Measurements from ENCODE around the gene NOS2.
"Not testable (repeated sequence)": the region's sequence is repeated elsewhere in the genome, so short reads cannot be mapped to it uniquely, and the experiment has no call there.

Gene NOS2

DNA sequence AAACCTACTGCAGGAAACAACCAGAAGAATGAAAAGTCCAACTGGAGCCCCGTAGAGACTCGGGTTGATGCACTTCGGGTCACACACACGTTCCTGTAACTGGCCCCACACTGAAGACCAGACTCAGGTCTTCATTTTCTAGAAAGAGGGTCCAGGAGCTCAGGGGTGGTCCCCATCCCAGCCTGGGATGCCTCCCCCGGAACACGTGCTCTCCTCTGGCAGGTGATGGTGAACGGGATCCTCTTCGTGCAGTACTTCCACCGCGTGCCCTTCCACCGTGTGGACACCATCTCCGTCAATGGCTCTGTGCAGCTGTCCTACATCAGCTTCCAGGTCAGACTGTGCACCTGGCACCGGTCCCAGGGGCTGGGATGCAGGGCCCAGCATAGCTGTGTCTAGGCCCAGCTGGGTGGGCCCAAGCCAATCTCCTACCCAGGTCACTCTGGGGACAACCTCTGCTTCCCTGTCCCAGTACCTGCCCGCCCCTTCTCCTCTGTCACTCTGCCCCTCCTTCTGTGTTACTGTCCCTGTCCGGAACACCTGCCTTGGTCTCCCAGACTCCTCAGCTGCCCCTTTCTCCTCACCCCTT lies 50.7 kb downstream of the NOS2 start:
- H3K27me3 Mint-ChIP-seq (ENCODE audit: low read depth); H3K4me1 Mint-ChIP-seq (ENCODE audit: low read depth); H3K27ac Mint-ChIP-seq; H3K9me3 Mint-ChIP-seq; H3K36me3 Mint-ChIP-seq (ENCODE audit: low read depth); H3K4me3 Mint-ChIP-seq; DNase-seq (ENCODE audit: low spot score): not testable (repeated sequence)

- Mint-ChIP-seq H3K27ac (no peak overlapping the region), H3K27me3 (ENCODE audit: low read depth) (no peaks in the 10 kb centered on the region), H3K36me3 (ENCODE audit: low read depth) (no peaks in the 10 kb centered on the region), H3K4me3 (no peak overlapping the region), H3K4me1 (ENCODE audit: low read depth) (no peaks in the 10 kb centered on the region), H3K9me3 (no peaks in the 10 kb centered on the region)
- no peak for DNase-seq (ENCODE audit: low spot score)
These were observed 51.9 kb downstream of the NOS2 start for GRCh38 chr17:27748360-27748825.

GRCh38 chr17:27747462-27748359 lies 52.6 kb downstream of the NOS2 start:
- H3K4me1 Mint-ChIP-seq (ENCODE audit: low read depth): no peaks in the 10 kb centered on the region
- no peak for DNase-seq (ENCODE audit: low spot score)
- H3K27me3 Mint-ChIP-seq (ENCODE audit: low read depth): no peaks in the 10 kb centered on the region
- no peaks in the 10 kb centered on the region for H3K36me3 Mint-ChIP-seq (ENCODE audit: low read depth)
- no peaks in the 10 kb centered on the region for H3K9me3 Mint-ChIP-seq
- H3K27ac Mint-ChIP-seq: no peak overlapping the region
- no peak overlapping the region for H3K4me3 Mint-ChIP-seq

DNA sequence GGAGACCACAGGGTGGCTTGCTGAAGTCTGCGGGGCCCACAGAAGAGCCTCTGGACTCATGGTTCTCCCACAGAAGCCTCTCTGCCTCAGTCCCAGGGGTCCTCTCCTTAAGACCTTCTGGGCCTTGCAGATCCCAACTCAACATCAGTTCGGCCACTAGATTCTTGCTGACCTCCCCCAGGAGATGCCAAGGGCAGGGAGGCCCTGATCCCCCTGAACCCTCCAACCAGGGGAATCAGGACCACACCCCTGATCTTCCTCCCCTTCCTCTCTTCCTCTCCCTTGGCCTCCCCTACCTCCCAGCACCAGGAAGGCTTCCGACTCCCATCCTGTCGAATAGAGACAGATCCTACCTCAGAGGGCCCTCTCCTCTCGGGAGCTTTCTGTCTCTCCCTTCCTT lies 53.4 kb downstream of the NOS2 start:
- no peak overlapping the region for H3K4me3 Mint-ChIP-seq
- H3K27ac Mint-ChIP-seq: no peak overlapping the region
- DNase-seq (ENCODE audit: low spot score): no peak
- no peaks in the 10 kb centered on the region for H3K9me3 Mint-ChIP-seq
- H3K36me3 Mint-ChIP-seq (ENCODE audit: low read depth): no peaks in the 10 kb centered on the region
- H3K4me1 Mint-ChIP-seq (ENCODE audit: low read depth): no peaks in the 10 kb centered on the region
- H3K27me3 Mint-ChIP-seq (ENCODE audit: low read depth): no peaks in the 10 kb centered on the region

GRCh38 chr17:27746320-27746719 lies 54.0 kb downstream of the NOS2 start:
- not testable (repeated sequence) for H3K9me3 Mint-ChIP-seq; H3K27me3 Mint-ChIP-seq (ENCODE audit: low read depth); H3K27ac Mint-ChIP-seq; H3K4me1 Mint-ChIP-seq (ENCODE audit: low read depth); DNase-seq (ENCODE audit: low spot score); H3K36me3 Mint-ChIP-seq (ENCODE audit: low read depth); H3K4me3 Mint-ChIP-seq

GRCh38 chr17:27745207-27745830 lies 55.0 kb downstream of the NOS2 start:
- H3K36me3 Mint-ChIP-seq (ENCODE audit: low read depth); H3K27ac Mint-ChIP-seq; DNase-seq (ENCODE audit: low spot score); H3K4me1 Mint-ChIP-seq (ENCODE audit: low read depth); H3K9me3 Mint-ChIP-seq; H3K27me3 Mint-ChIP-seq (ENCODE audit: low read depth); H3K4me3 Mint-ChIP-seq: not testable (repeated sequence)

DNA sequence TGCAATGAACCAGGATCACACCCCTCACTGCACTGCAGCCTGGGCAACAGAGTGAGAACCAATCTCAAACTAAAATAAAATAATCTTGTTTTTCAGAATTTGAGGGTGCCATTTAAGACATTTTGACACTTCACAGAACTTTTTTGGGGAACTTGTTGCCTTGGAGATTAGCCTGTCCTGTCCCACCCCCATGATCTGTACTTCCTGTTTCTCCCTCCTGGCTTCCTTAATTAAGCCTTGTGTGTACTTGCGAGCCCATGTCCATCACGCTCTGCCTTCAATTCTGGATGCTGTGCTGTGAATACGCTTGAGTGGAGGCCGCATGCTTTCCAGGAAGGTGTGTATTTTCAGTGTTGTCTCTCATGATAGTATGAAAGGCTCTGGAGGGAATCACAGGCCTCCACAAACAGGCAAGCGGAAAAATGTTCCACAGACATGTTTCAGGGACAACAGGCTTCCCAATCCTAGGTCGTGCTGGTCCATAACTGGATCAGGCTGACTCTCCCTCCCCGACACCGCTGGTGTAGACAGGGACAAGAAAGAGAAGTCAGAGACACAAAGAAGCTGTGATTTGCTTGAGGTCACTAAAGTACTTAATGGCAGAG lies 56.9 kb downstream of the NOS2 start:
- no peaks in the 10 kb centered on the region for H3K9me3 Mint-ChIP-seq
- H3K4me3 Mint-ChIP-seq: no peak overlapping the region
- H3K36me3 Mint-ChIP-seq (ENCODE audit: low read depth): no peaks in the 10 kb centered on the region
- no peaks in the 10 kb centered on the region for H3K4me1 Mint-ChIP-seq (ENCODE audit: low read depth)
- H3K27ac Mint-ChIP-seq: no peak overlapping the region
- H3K27me3 Mint-ChIP-seq (ENCODE audit: low read depth): no peaks in the 10 kb centered on the region
- no peak for DNase-seq (ENCODE audit: low spot score)

- no peak overlapping the region for H3K27ac Mint-ChIP-seq
- H3K4me1 Mint-ChIP-seq (ENCODE audit: low read depth): no peaks in the 10 kb centered on the region
- no peak for DNase-seq (ENCODE audit: low spot score)
These were observed 58.3 kb downstream of the NOS2 start for GRCh38 chr17:27741971-27742575.

DNA sequence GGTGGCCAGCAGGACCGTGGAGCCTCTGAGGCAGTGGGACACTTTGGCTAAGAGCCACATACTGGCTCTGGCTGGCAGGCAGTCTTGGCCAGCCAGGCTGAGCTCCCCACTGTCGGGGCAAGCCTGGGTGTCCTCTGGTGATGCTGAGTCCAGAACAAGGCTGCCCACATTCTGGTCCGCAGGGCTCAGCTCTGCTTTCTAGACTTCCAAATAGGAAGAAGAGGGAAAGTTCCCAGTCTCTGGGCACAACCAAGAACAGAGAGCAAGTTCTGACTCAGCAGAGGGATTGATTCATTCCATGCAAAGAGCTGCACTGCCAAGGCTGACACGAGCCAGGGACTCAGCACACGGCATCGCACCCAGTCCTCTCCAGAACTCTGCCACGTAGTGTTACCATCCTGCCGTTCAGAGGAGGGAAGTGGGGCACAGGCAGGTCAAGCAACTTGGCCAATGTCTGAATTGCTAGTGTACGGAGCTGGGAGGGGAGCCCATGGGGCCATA lies 58.9 kb downstream of the NOS2 start:
- H3K27me3 Mint-ChIP-seq (ENCODE audit: low read depth): peaks cover 4% of the 10 kb centered on the region
- no peaks in the 10 kb centered on the region for H3K9me3 Mint-ChIP-seq
- no peak overlapping the region for H3K4me3 Mint-ChIP-seq
- no peaks in the 10 kb centered on the region for H3K36me3 Mint-ChIP-seq (ENCODE audit: low read depth)
- DNase-seq (ENCODE audit: low spot score): no peak
- no peak overlapping the region for H3K27ac Mint-ChIP-seq
- H3K4me1 Mint-ChIP-seq (ENCODE audit: low read depth): no peaks in the 10 kb centered on the region

More at GRCh38 chr17:27741971-27742575, 58.3 kb downstream of the NOS2 start:
- Mint-ChIP-seq H3K36me3 (ENCODE audit: low read depth) (no peaks in the 10 kb centered on the region), H3K27me3 (ENCODE audit: low read depth) (peaks cover 4% of the 10 kb centered on the region), H3K9me3 (no peaks in the 10 kb centered on the region), H3K4me3 (no peak overlapping the region)

- H3K27me3 Mint-ChIP-seq (ENCODE audit: low read depth); H3K4me3 Mint-ChIP-seq; H3K4me1 Mint-ChIP-seq (ENCODE audit: low read depth); H3K27ac Mint-ChIP-seq; H3K9me3 Mint-ChIP-seq; H3K36me3 Mint-ChIP-seq (ENCODE audit: low read depth); DNase-seq (ENCODE audit: low spot score): not testable (repeated sequence)
These were observed 59.8 kb downstream of the NOS2 start for GRCh38 chr17:27740541-27740940.

- Mint-ChIP-seq H3K4me3 (no peak overlapping the region), H3K27me3 (ENCODE audit: low read depth) (peaks cover 28% of the 10 kb centered on the region), H3K9me3 (no peaks in the 10 kb centered on the region), H3K4me1 (ENCODE audit: low read depth) (no peaks in the 10 kb centered on the region), H3K27ac (no peak overlapping the region), H3K36me3 (ENCODE audit: low read depth) (no peaks in the 10 kb centered on the region)
- no peak for DNase-seq (ENCODE audit: low spot score)
These were observed 66.6 kb downstream of the NOS2 start for GRCh38 chr17:27733773-27734172.

DNA sequence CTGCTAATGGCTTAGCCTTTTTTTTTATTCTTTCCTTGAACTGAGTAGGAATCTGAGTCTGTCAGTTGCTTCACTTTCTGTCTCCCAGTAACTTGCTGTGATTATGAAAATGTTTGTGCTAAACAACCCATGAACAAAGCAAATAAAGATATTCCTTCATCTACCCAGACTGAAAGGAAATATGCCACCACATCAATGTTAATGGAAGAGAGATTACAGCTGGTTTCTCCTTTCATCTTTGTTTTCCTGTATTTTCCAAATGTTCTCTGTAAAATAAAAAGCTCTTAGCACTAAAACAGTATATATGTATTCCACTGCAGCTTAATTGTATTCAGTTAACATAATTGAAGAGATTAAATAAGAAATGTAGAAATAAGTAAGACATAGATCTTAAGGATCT lies 67.6 kb downstream of the NOS2 start:
- H3K27ac Mint-ChIP-seq; DNase-seq (ENCODE audit: low spot score); H3K4me3 Mint-ChIP-seq; H3K4me1 Mint-ChIP-seq (ENCODE audit: low read depth); H3K9me3 Mint-ChIP-seq; H3K36me3 Mint-ChIP-seq (ENCODE audit: low read depth): not testable (repeated sequence)
- peaks cover 28% of the 10 kb centered on the region for H3K27me3 Mint-ChIP-seq (ENCODE audit: low read depth)

- not testable (repeated sequence) for H3K27ac Mint-ChIP-seq; DNase-seq (ENCODE audit: low spot score); H3K9me3 Mint-ChIP-seq; H3K36me3 Mint-ChIP-seq (ENCODE audit: low read depth); H3K4me1 Mint-ChIP-seq (ENCODE audit: low read depth); H3K4me3 Mint-ChIP-seq; H3K27me3 Mint-ChIP-seq (ENCODE audit: low read depth)
These were observed 74.3 kb downstream of the NOS2 start for GRCh38 chr17:27725982-27726381.
